SK-N-SH treated with all-trans-retinoic acid at 6 μM for 48 hours (cell line): ENCODE measurements around the gene TMEM161A.

ENCODE experiments used
- ARNTL ChIP-seq: fragments of 450-650 bp; formaldehyde crosslinking; IDR thresholded peaks from 2 replicates; pipeline ENCODE4 v1.5.0; 2020; ENCODE audit warnings: low read depth, mild to moderate bottlenecking, moderate library complexity, borderline replicate concordance
- BACH2 ChIP-seq: fragments of 250-450 bp; sonication (Bioruptor Pico); IDR thresholded peaks from 2 replicates; pipeline ENCODE4 v1.9.0; 2021; ENCODE audit warnings: mild to moderate bottlenecking, borderline replicate concordance
- CREB5 ChIP-seq: fragments of 250-450 bp; sonication (Bioruptor Pico); IDR thresholded peaks from 2 replicates; pipeline ENCODE4 v1.5.1; 2020; ENCODE audit warnings: low read depth, mild to moderate bottlenecking, moderate library complexity
- CSDC2 ChIP-seq: fragments of 250-450 bp; sonication (Bioruptor Pico); IDR thresholded peaks from 2 replicates; pipeline ENCODE4 v1.5.0; 2020; ENCODE audit warnings: mild to moderate bottlenecking, moderate library complexity
- ESRRG ChIP-seq: fragments of 250-450 bp; sonication (Bioruptor Pico); IDR thresholded peaks from 2 replicates; pipeline ENCODE4 v1.6.1; 2021; ENCODE audit warnings: mild to moderate bottlenecking
- RARB ChIP-seq: fragments of 250-450 bp; sonication (Bioruptor Pico); IDR thresholded peaks from 2 replicates; pipeline ENCODE4 v1.8.0; 2021; ENCODE audit warnings: mild to moderate bottlenecking, moderate library complexity
- SNAI2 ChIP-seq: fragments of 250-450 bp; sonication (Bioruptor Pico); IDR thresholded peaks from 2 replicates; pipeline ENCODE4 v1.5.0; 2020; ENCODE audit warnings: mild to moderate bottlenecking, moderate library complexity
- TOX ChIP-seq: fragments of 250-450 bp; sonication (Bioruptor Pico); IDR thresholded peaks from 2 replicates; pipeline ENCODE4 v1.8.0; 2021; ENCODE audit warnings: mild to moderate bottlenecking, moderate library complexity, borderline replicate concordance
- TSHZ2 ChIP-seq: fragments of 250-450 bp; sonication (Bioruptor Pico); IDR thresholded peaks from 2 replicates; pipeline ENCODE4 v1.5.0; 2020; ENCODE audit warnings: mild to moderate bottlenecking, moderate library complexity
- ZC3H10 ChIP-seq: fragments of 250-450 bp; sonication (Bioruptor Pico); IDR thresholded peaks from 2 replicates; pipeline ENCODE4 v1.5.1; 2021; ENCODE audit warnings: mild to moderate bottlenecking, moderate library complexity
- ZFP3 ChIP-seq: fragments of 250-450 bp; sonication (Bioruptor Pico); IDR thresholded peaks from 2 replicates; pipeline ENCODE4 v1.5.0; 2020; ENCODE audit warnings: mild to moderate bottlenecking, moderate library complexity
- ZFP30 ChIP-seq: fragments of 450-650 bp; formaldehyde crosslinking; IDR thresholded peaks from 2 replicates; pipeline ENCODE4 v1.5.0; 2022; ENCODE audit warnings: mild to moderate bottlenecking, moderate library complexity
- ZNF565 ChIP-seq: fragments of 450-650 bp; formaldehyde crosslinking; conservative IDR thresholded peaks from 2 replicates; pipeline ENCODE4 v1.5.0; 2020; ENCODE audit warnings: low read depth, mild to moderate bottlenecking, moderate library complexity
- TF ChIP-seq, protein P1 (sequence below): fragments of 250-450 bp; sonication (Bioruptor Pico); IDR thresholded peaks from 2 replicates; pipeline ENCODE4 v1.8.0; 2020; ENCODE audit warnings: mild to moderate bottlenecking, moderate library complexity, borderline replicate concordance

GRCh38 chr19:19075126-19075525 lies 63.2 kb downstream of the TMEM161A start:
- no peak for TF ChIP-seq ARNTL (CRISPR knock-in tag)
- no peak for TF ChIP-seq TOX
- TF ChIP-seq ZFP3 (CRISPR knock-in tag) = no peak
- no peak for TF ChIP-seq CREB5 (CRISPR knock-in tag)
- TF ChIP-seq ZFP30 (CRISPR knock-in tag) = no peak
- no peak for TF ChIP-seq ESRRG (CRISPR knock-in tag)
- no peak for TF ChIP-seq ZNF565 (CRISPR knock-in tag)
- no peak for TF ChIP-seq BACH2 (CRISPR knock-in tag)
- TF ChIP-seq RARB (CRISPR knock-in tag) = no peak
- TF ChIP-seq CSDC2 (CRISPR knock-in tag) = no peak
- TF ChIP-seq, protein P1, sequence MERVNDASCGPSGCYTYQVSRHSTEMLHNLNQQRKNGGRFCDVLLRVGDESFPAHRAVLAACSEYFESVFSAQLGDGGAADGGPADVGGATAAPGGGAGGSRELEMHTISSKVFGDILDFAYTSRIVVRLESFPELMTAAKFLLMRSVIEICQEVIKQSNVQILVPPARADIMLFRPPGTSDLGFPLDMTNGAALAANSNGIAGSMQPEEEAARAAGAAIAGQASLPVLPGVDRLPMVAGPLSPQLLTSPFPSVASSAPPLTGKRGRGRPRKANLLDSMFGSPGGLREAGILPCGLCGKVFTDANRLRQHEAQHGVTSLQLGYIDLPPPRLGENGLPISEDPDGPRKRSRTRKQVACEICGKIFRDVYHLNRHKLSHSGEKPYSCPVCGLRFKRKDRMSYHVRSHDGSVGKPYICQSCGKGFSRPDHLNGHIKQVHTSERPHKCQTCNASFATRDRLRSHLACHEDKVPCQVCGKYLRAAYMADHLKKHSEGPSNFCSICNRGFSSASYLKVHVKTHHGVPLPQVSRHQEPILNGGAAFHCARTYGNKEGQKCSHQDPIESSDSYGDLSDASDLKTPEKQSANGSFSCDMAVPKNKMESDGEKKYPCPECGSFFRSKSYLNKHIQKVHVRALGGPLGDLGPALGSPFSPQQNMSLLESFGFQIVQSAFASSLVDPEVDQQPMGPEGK (CRISPR knock-in tag) = no peak
- no peak for TF ChIP-seq SNAI2
- TF ChIP-seq TSHZ2 (CRISPR knock-in tag) = no peak
- no peak for TF ChIP-seq ZC3H10 (CRISPR knock-in tag)
